SH-SY5Y (cell line): ENCODE data around the gene ALDH1A2.

ENCODE experiments used
- GATA2 ChIP-seq: IDR thresholded peaks from 2 replicates; pipeline ENCODE4 v1.6.1; 2011; ENCODE audit warnings: mild to moderate bottlenecking, low read depth, low read length
- GATA3 ChIP-seq: IDR thresholded peaks from 2 replicates; pipeline ENCODE4 v1.6.1; 2011; ENCODE audit warnings: low read depth, mild to moderate bottlenecking, low read length, moderate library complexity

DNA sequence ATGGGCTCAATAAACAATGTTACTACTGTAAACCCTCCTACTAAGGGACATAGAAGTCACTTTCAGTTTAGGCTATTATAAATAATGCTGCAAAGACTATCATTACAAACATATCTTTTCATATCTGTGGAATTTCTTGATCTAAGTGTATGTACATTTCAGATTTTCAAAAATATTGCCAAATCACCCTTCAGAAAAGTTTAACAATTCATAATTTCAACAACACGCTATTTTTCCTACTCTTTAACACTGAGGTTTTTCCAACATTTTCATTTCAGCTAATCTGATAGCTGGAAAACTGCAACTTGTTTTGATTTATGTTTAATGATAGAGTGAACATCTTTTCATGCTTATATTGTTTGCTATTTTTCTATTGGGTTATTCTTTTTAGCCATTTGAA, 69.0 kb downstream of the ALDH1A2 start:
- TF ChIP-seq GATA2 = no peak
- TF ChIP-seq GATA3 = no peak
